Psoas muscle (tissue), 8 donors: ENCODE results near the gene PPP3CB. TPM values are rescaled to one million over a fixed set of nuclear protein-coding genes. Genes with fewer than 3 reads are reported as not detected.
A peak's percentile ranks its signal among the peaks of the same experiment; 100 is the strongest.

ENCODE experiments used
- ATAC-seq, 4 donors: fragments of 200-7000 bp; cut with Tn5 transposase; one replicate each; pipeline ENCODE4 v1.9.1; 2020; ENCODE audit warnings: moderate library complexity in 3 of 4, mild to moderate bottlenecking in 2 of 4
- DNase-seq, 2 donors: peaks; one replicate each; pipeline ENCODE4 v3.0.0-alpha.2; 2020
- H3K27ac ChIP-seq: fragments of 200-600 bp; one replicate; pipeline ENCODE4 v1.8.0; 2022
- H3K27me3 ChIP-seq, 3 donors: fragments of 200-600 bp in 1 of 3; one replicate each; pipeline versions ENCODE4 v1.6.1 to v1.8.0; 2013 to 2022; ENCODE audit warnings: low read length in 2 of 3, mild to moderate bottlenecking in 2 of 3, moderate library complexity in 1 of 3; ENCODE audit not compliant: insufficient read depth in 3 of 3
- H3K36me3 ChIP-seq, 2 donors: fragments of 200-600 bp in 1 of 2; one replicate each; pipeline versions ENCODE4 v1.6.1 to v1.8.0; 2013 to 2022; ENCODE audit warnings: low read depth in 1 of 2, mild to moderate bottlenecking in 1 of 2, moderate library complexity in 1 of 2; ENCODE audit not compliant: insufficient read depth in 1 of 2
- H3K4me1 ChIP-seq: fragments of 200-600 bp; one replicate; pipeline ENCODE4 v1.8.0; 2022
- H3K4me3 ChIP-seq: fragments of 200-600 bp; one replicate; pipeline ENCODE4 v1.8.0; 2022; ENCODE audit warnings: mild to moderate bottlenecking
- H3K9me3 ChIP-seq: fragments of 200-600 bp; one replicate; pipeline ENCODE4 v1.8.0; 2022
- CTCF ChIP-seq: fragments of 200-600 bp; IDR thresholded peaks from one replicate; pipeline ENCODE4 v1.8.0; 2022; ENCODE audit warnings: antibody characterized with exemption
- WGBS, 3 donors: extraction: QIAGEN DNeasy Blood & Tissue Kit; methylation state at CpG; one replicate each; pipeline versions ENCODE4 v1.1.6 to v1.1.7; 2013; 5-methylcytosine and 5-hydroxymethylcytosine counted together
- intact Hi-C, 2 donors: fragments of 100-400 bp; cut with DNase I; formaldehyde crosslinking; loops; one replicate each; pipeline versions ENCODE4 v1.11.0 to v1.14.2; 2022
- polyA plus RNA-seq, 3 donors: library from polyadenylated mRNA; stranded (reverse); fragments of 200-250 nt; gene quantifications; one replicate each; pipeline ENCODE4 v1.2.3, GENCODE V29; 2013
- total RNA-seq, 4 donors: library from RNA; stranded (reverse); fragmentation: NEBNext Ultra II Directional in 2 of 4; extraction: Animal tissue kit (Norgen Biotek cat#: 25700) in 2 of 4; gene quantifications; one replicate each; pipeline versions ENCODE4 v1.2.1 to v1.2.4, GENCODE V29; 2021 to 2023
- donor health status: healthy with polysubstance abuse.
- donor health status: DM: no; HTN: no; CAD: no; lungs with moderate emphysema.
- donor health status: Bipolar disorder and iron deficiency.
- donor health status: healthy.
- donor health status: DM: yes; HTN: yes; CAD: no.
- donor health status: DM: no; HTN: no; CAD: no.
- donor health status: DM: no; HTN: no; CAD: no.
- donor health status: DM: yes; HTN: yes; CAD: no.

The PPP3CB gene
- total and polyA plus RNA-seq, 7 donors, result 52.2 to 177 (median 132) TPM

GRCh38 chr10:73465978-73466726 is 29.7 kb downstream of the PPP3CB start:
- no peak for TF ChIP-seq CTCF
- Histone ChIP-seq H3K4me1 (peaks cover 55% of the 10 kb centered on the region), H3K4me3 (peak overlapping the region; percentile 61), H3K36me3 (peaks cover 0 to 55% of the 10 kb centered on the region in 2 donors), H3K27me3 (no peaks in the 10 kb centered on the region), H3K27ac (peak overlapping the region; percentile 84), H3K9me3 (no peaks in the 10 kb centered on the region)
- WGBS, 3 donors, result 55 to 69% (median 60%) methylated on average over 2 of the region's 2 CpGs
- intact Hi-C loops, result loop anchor here (5.0 kb wide), 2 partner anchors 34 to 44 kb away; partner anchors contain the start of gene MSS51 (in 1 of the 2)
- ATAC-seq (peak; percentile 75 to 83 (median 82)), DNase-seq (no peak)

- no peak for DNase-seq
- WGBS, 3 donors, result 89 to 98% (median 96%) methylated on average over 4 of the region's 4 CpGs
- Histone ChIP-seq H3K4me3 (no peak overlapping the region), H3K36me3 (peaks cover 0 to 33% of the 10 kb centered on the region in 2 donors), H3K27me3 (no peaks in the 10 kb centered on the region), H3K27ac (peak overlapping the region; percentile 3), H3K4me1 (peaks cover 14% of the 10 kb centered on the region), H3K9me3 (no peaks in the 10 kb centered on the region)
- intact Hi-C loops, result no loop called here
- ATAC-seq, result no peak
- no peak for TF ChIP-seq CTCF
Measured at GRCh38 chr10:73460897-73461296, 34.9 kb downstream of the PPP3CB start.

GRCh38 chr10:73459683-73460314 is 36.0 kb downstream of the PPP3CB start:
- H3K36me3 ChIP-seq, result peaks cover 0 to 38% of the 10 kb centered on the region in 2 donors
- intact Hi-C loops, result no loop called here
- H3K27me3 ChIP-seq, result no peaks in the 10 kb centered on the region
- DNase-seq (no peak), ATAC-seq (no peak)
- H3K9me3 ChIP-seq, result no peaks in the 10 kb centered on the region
- H3K4me1 ChIP-seq, result peaks cover 4% of the 10 kb centered on the region
- no peak overlapping the region for H3K4me3 ChIP-seq
- peak overlapping the region; percentile 46 for H3K27ac ChIP-seq
- no peak for TF ChIP-seq CTCF
- 84 to 96% (median 90%) methylated on average over 6 of the region's 6 CpGs for WGBS, 3 donors

GRCh38 chr10:73456187-73456890 is 39.5 kb downstream of the PPP3CB start:
- no peak for TF ChIP-seq CTCF
- Histone ChIP-seq H3K9me3 (no peaks in the 10 kb centered on the region), H3K36me3 (peaks cover 0 to 49% of the 10 kb centered on the region in 2 donors), H3K27me3 (no peaks in the 10 kb centered on the region), H3K27ac (no peak overlapping the region), H3K4me1 (peaks cover 4% of the 10 kb centered on the region), H3K4me3 (no peak overlapping the region)
- ATAC-seq (no peak), DNase-seq (no peak)
- WGBS, 3 donors, result 86 to 90% (median 88%) methylated on average over 2 of the region's 2 CpGs
- intact Hi-C loops, result no loop called here
